ENCODE data around the gene ANXA4.
"Not testable (repeated sequence)": the region's sequence is repeated elsewhere in the genome, so short reads cannot be mapped to it uniquely, and the experiment has no call there.

ANXA4 gene

GRCh38 chr2:69807821-69808540, 66.0 kb downstream of the ANXA4 start:
- no peak for DNase-seq (ENCODE audit: low read depth)

GRCh38 chr2:69810550-69810949, 68.6 kb downstream of the ANXA4 start:
- no peak for DNase-seq (ENCODE audit: low read depth)

DNA sequence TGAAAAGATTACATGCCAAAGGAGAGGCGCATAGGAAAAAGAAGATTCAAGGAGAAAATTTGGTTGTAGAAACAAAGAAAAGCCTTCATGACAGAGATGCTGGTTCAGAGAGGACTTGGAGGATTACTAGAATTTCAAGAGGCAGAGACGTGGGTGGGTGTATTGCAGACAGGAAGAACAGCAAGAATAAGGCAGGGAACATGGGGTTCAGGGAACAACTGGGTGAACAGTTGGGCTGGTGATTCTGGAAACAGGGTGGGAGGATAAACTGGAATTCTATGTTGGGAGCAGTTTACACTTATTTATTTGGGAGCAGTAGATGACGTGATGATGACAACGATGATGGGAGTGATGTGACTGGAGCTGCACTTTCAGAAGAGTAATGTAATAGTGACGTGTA, 69.1 kb downstream of the ANXA4 start:
- no peak for DNase-seq (ENCODE audit: low read depth)

- DNase-seq (ENCODE audit: low read depth), result no peak
These were observed 69.7 kb downstream of the ANXA4 start for GRCh38 chr2:69811591-69811990.

DNA sequence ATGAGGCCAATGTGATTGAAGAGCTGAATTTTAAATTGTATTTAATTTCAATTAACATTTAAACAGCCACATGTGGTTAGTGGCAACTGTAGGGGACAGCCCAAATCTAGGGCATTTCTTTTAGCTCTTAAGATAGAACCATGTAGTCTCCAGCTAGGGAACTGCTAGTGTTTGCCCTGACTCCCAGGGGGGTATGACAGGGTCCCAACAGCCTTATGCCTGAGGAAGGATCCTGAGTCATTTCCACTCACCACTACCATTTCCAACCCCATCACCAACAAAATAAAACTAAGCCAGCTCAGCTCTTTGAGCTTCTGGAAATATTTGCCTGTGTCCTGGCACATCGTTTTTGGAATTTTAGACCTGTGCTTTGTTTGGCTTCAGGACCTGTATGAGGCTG, 73.8 kb downstream of the ANXA4 start:
- DNase-seq (ENCODE audit: low read depth), result no peak

DNA sequence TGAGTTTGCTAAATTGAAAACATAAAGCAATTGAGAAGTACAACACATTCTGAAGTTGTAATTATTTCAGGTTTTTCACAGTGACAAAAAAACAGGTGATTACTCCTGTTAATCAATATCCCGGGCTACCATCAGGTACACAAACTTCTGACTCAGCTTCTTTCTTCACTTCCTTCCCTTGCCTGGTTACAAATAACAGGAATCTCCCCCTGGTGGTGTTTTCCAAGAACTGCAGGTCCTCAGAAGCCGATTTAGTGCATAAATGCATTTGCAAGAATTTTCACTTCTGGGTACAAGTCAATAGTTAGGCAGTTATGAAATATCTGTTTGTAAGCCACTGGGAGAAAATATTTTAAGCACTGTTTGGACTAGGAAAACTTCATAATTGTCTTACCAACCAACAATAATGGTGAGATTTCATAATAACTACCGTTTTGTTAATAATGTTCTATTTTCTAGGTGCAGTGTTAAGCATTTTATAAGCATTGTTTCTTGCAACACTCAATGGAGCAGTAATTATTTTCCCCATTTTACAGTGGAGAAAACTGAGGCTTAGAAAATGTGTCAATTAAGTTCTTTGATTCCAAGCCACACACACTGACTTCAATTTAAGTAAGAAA, 75.1 kb downstream of the ANXA4 start:
- DNase-seq (ENCODE audit: low read depth), result peak; percentile 69

DNA sequence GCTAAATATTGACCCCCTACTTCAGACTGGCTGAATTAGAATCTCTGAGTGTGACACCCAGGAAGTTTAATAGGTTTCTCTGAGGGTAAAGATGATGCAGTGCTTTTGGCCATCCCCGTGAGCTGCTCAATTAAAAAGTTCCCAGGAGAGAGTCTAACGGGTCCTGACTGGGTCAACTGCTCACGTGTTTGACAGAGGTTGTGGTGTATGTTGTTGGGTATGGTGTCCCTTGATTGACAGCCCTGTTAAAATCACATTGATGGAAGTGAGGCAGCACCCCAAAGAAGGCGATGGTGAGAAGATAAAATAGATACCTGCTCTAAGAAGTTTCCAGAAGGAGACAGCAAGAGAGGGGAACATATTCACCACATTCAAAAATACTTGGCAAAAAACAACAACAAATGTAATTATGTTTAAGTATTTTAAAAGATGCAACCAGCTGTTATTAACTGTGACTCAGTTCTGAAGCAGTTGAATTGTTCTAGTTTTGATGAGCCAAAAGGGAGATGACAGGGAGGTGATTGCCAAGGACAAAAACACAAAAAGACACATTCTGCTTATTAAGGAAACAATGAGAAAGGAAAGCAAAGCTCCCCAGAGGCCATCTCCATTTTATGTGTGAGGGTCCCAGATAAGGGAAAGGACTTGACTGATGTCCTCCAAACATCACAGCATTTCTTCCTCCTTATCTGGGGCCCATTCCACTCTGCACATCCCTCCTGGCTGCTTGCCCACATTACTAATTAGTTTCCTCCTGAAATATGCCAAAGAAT, 76.0 kb downstream of the ANXA4 start:
- no peak for DNase-seq (ENCODE audit: low read depth)

GRCh38 chr2:69827796-69828540, 86.0 kb downstream of the ANXA4 start:
- DNase-seq (ENCODE audit: low read depth), result no peak

DNA sequence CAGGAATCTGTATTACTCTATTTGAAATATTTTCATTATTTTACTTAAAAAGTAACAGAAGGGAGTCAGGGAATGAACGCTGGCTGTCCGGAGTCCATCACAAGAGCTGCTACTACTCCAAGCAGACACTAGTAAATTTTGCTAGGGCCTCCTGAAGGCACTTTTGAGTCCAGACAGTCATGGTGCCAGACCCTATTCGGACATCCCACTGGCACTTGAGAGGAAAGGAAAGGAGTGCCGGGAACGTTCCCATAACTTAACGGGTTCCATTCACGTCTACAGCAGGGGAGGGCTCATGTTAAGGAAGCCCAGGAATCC, 87.0 kb downstream of the ANXA4 start:
- no peak for DNase-seq (ENCODE audit: low read depth)

DNA sequence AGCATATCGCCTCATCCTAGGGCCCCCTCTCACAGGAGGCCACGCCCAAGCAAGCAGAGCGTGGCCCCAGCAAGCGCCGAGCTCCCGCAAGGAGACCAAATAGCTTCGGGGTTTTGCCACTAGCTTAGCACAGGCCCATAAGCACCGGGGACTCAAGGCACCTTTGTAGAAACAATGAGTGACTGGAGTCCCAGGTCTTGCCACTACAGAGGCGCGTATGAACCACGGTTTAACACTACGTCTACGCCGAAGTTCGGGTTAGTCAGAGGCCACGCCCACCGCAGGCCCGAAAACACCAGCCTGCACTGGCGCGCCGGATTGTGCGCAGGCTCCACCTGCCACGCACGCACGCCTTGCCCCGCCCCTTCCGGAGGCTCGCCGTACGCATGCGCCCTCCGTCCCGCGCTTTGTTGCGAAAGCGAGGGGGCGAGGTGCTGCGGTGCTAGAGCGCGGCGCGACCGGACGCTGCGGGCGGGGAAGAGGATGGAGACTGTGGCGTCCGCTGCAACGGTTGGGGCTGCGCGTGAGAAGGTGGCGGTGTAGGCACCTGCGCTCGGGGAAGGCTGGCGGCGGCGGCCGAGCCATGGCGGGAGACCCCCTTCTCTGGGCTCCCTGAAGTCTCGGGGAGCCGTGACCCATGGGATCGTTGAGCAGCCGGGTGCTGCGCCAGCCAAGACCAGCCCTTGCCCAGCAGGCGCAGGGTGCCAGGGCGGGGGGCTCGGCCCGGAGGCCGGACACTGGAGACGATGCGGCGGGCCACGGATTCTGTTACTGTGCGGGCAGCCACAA, 87.5 kb downstream of the ANXA4 start, which contains the start of gene GMCL1:
Gene GMCL1, plus strand, starts transcription at position 405 of the 789 bp plus-strand sequence. Its CDS starts 233 bp downstream, at position 638.
- DNase-seq (ENCODE audit: low read depth), result peak; percentile 97

- DNase-seq (ENCODE audit: low read depth), result no peak
These were observed 88.3 kb downstream of the ANXA4 start for GRCh38 chr2:69830045-69830905.

DNA sequence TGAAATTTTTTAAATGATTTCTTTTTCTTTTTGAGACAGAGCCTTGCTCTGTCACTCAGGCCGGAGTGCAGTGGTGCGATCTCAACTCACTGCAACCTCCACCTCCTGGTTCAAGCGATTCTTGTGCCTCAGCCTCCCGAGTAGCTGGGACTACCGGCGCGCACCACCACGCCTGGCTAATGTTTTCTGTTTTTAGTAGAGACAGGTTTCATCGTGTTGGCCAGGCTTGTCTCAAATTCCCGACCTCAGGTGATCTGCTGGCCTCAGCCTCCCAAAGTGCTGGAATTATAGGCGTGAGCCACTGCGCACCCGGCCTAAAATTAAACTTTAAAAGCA, 88.9 kb downstream of the ANXA4 start:
- not testable (repeated sequence) for DNase-seq (ENCODE audit: low read depth)

GRCh38 chr2:69831354-69831905, 89.5 kb downstream of the ANXA4 start:
- no peak for DNase-seq (ENCODE audit: low read depth)

DNA sequence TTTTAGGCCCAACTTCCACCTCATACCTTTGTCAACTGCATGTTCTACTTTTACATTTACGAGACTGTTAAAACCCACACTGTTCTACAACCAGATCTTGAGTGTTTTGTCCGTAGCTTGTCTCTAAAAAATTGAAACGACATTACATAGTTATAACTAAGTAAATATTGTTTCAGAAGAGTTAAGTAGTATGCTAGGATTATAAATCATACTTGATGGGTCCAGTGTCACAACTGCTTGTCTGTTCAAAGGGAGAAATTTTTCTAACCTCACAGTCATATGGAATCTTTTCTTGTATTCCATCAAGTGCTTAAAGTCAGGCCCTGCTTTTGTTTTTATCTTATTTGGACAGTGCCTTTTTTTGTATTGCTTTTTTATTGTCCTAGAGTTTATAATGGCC, 91.8 kb downstream of the ANXA4 start:
- DNase-seq (ENCODE audit: low read depth), result no peak

DNA sequence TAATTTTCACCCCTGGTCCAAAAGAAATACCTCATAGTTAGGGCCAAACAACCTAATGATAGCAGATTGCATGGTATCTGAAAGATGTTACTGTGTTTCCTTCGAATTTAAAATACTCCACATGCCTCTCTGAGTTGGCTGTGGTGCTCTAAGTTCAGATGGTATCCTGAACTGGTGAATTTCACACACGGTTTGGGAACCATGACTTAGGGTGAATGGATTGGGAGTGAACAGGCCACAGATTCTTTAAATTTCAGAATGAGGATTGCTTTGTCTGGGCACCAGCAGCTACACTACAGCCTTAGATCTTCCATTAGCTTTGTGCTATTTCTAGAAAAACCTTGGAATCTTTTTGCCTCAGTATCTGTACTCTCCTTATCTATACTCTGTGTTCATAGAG, 93.7 kb downstream of the ANXA4 start:
- no peak for DNase-seq (ENCODE audit: low read depth)

- no peak for DNase-seq (ENCODE audit: low read depth)
These were observed 94.4 kb downstream of the ANXA4 start for GRCh38 chr2:69836316-69836715.

GRCh38 chr2:69837533-69837932, 95.6 kb downstream of the ANXA4 start:
- DNase-seq (ENCODE audit: low read depth), result no peak

GRCh38 chr2:69843993-69844392, 102.1 kb downstream of the ANXA4 start:
- no peak for DNase-seq (ENCODE audit: low read depth)

DNA sequence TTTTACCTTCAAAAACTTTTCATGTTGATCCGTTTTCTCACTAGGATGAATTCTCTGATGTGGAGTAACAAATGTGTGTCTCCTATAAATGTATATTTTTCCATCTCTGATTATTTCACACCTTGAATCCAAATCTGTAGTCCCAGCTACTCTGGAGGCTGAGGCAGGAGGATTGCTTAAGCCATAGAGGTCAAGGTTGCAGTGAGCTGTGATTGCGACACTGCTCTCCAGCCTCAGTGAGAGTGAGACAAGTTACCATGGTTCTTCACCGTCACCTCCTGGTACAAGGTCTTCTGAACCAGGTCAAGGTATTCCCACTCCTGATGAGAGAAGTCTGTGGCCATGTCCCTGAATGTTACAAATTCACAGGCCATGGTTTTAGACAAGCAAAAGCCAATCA, 102.6 kb downstream of the ANXA4 start:
- DNase-seq (ENCODE audit: low read depth), result no peak
